Measurements from ENCODE around the gene ATP10B.
"Not testable (repeated sequence)": the region's sequence is repeated elsewhere in the genome, so short reads cannot be mapped to it uniquely, and the experiment has no call there.

ATP10B gene

GRCh38 chr5:160824301-160825001 is 27.6 kb downstream of the ATP10B start:
- in situ Hi-C loops (cut with HindIII; ENCODE audit: low sequenced_read_pairs) = no loop called here

- in situ Hi-C loops (cut with HindIII; ENCODE audit: low sequenced_read_pairs) = not testable (repeated sequence)
Measured at GRCh38 chr5:160812996-160813395, 39.0 kb downstream of the ATP10B start.

GRCh38 chr5:160805376-160805775 is 46.6 kb downstream of the ATP10B start:
- in situ Hi-C loops (cut with HindIII; ENCODE audit: low sequenced_read_pairs) = no loop called here

GRCh38 chr5:160802592-160802991 is 49.4 kb downstream of the ATP10B start:
- in situ Hi-C loops (cut with HindIII; ENCODE audit: low sequenced_read_pairs) = no loop called here

GRCh38 chr5:160800375-160801275 is 51.4 kb downstream of the ATP10B start:
- in situ Hi-C loops (cut with HindIII; ENCODE audit: low sequenced_read_pairs) = no loop called here

GRCh38 chr5:160799184-160799583 is 52.8 kb downstream of the ATP10B start:
- in situ Hi-C loops (cut with HindIII; ENCODE audit: low sequenced_read_pairs) = no loop called here

GRCh38 chr5:160797020-160797419 is 55.0 kb downstream of the ATP10B start:
- in situ Hi-C loops (cut with HindIII; ENCODE audit: low sequenced_read_pairs) = no loop called here

GRCh38 chr5:160793530-160793899 is 58.5 kb downstream of the ATP10B start:
- in situ Hi-C loops (cut with HindIII; ENCODE audit: low sequenced_read_pairs) = no loop called here

- in situ Hi-C loops (cut with HindIII; ENCODE audit: low sequenced_read_pairs) = no loop called here
Measured at GRCh38 chr5:160792732-160793529, 59.1 kb downstream of the ATP10B start.

- in situ Hi-C loops (cut with HindIII; ENCODE audit: low sequenced_read_pairs) = no loop called here
Measured at GRCh38 chr5:160792281-160792680, 59.7 kb downstream of the ATP10B start.

- in situ Hi-C loops (cut with HindIII; ENCODE audit: low sequenced_read_pairs) = no loop called here
Measured at GRCh38 chr5:160789219-160789859, 62.7 kb downstream of the ATP10B start.

- in situ Hi-C loops (cut with HindIII; ENCODE audit: low sequenced_read_pairs) = no loop called here
Measured at GRCh38 chr5:160788102-160788660, 63.8 kb downstream of the ATP10B start.

GRCh38 chr5:160787240-160787639 is 64.8 kb downstream of the ATP10B start:
- in situ Hi-C loops (cut with HindIII; ENCODE audit: low sequenced_read_pairs) = no loop called here

GRCh38 chr5:160774666-160775315 is 77.2 kb downstream of the ATP10B start:
- in situ Hi-C loops (cut with HindIII; ENCODE audit: low sequenced_read_pairs) = no loop called here

GRCh38 chr5:160773646-160774410 is 78.2 kb downstream of the ATP10B start:
- in situ Hi-C loops (cut with HindIII; ENCODE audit: low sequenced_read_pairs) = no loop called here

GRCh38 chr5:160772854-160773253 is 79.2 kb downstream of the ATP10B start:
- in situ Hi-C loops (cut with HindIII; ENCODE audit: low sequenced_read_pairs) = no loop called here

GRCh38 chr5:160770718-160771117 is 81.3 kb downstream of the ATP10B start:
- in situ Hi-C loops (cut with HindIII; ENCODE audit: low sequenced_read_pairs) = no loop called here

- in situ Hi-C loops (cut with HindIII; ENCODE audit: low sequenced_read_pairs) = no loop called here
Measured at GRCh38 chr5:160769301-160769700, 82.7 kb downstream of the ATP10B start.

- in situ Hi-C loops (cut with HindIII; ENCODE audit: low sequenced_read_pairs) = no loop called here
Measured at GRCh38 chr5:160767062-160767461, 84.9 kb downstream of the ATP10B start.
